HG03039 (cell line): Measurements from ENCODE around the gene NDUFAF8.

Source experiments
- ATAC-seq: cut with Tn5 transposase; IDR thresholded peaks from one replicate; pipeline ENCODE4 v1.9.1; 2021; ENCODE audit warnings: mild to moderate bottlenecking, moderate library complexity; ENCODE audit not compliant: unreplicated experiment

NDUFAF8 gene

GRCh38 chr17:81288715-81289114 lies 49.6 kb downstream of the NDUFAF8 start:
- ATAC-seq = no peak

GRCh38 chr17:81289627-81290026 lies 50.5 kb downstream of the NDUFAF8 start:
- no peak for ATAC-seq

GRCh38 chr17:81290230-81290629 lies 51.1 kb downstream of the NDUFAF8 start:
- no peak for ATAC-seq
